Measurements from ENCODE around the gene TULP1.

TULP1 gene

GRCh38 chr6:35511562-35511941, 1.1 kb downstream of the TULP1 start:
- H3K4me3 ChIP-seq (ENCODE audit: low read depth, low read length), result no peak overlapping the region
- TF ChIP-seq CTCF (IDR thresholded peaks at IDR 0.05; ENCODE audit: insufficient read depth, low read length, missing control alignments), result no peak
- no peak for DNase-seq (ENCODE audit: low read depth, low spot score)
- POLR2A ChIA-PET, result no interaction called here
- CTCF ChIA-PET, result interaction anchor here (5.7 kb wide), 1 partner anchor 9 kb away, joined by 40 read pairs; no protein-coding TSS in a partner anchor

- no peak for DNase-seq (ENCODE audit: low read depth, low spot score)
- CTCF ChIA-PET, result interaction anchor here (1.7 to 5.7 kb wide), 2 partner anchors 10 to 228 kb away, joined by 7 to 40 read pairs; no protein-coding TSS in a partner anchor
- no peak overlapping the region for H3K4me3 ChIP-seq (ENCODE audit: low read depth, low read length)
- POLR2A ChIA-PET, result no interaction called here
- TF ChIP-seq CTCF (IDR thresholded peaks at IDR 0.05; ENCODE audit: insufficient read depth, low read length, missing control alignments), result no peak
Measured at GRCh38 chr6:35510916-35511561, 1.7 kb downstream of the TULP1 start.

- ChIA-PET POLR2A (interaction anchor here (1.8 kb wide), 1 partner anchor 11 kb away, joined by 5 read pairs; no protein-coding TSS in a partner anchor), CTCF (interaction anchor here (0.6 to 5.7 kb wide), 4 partner anchors 9 to 228 kb away, joined by 3 to 40 read pairs (median 6); partner anchors contain the start of gene TEAD3)
- no peak for TF ChIP-seq CTCF (IDR thresholded peaks at IDR 0.05; ENCODE audit: insufficient read depth, low read length, missing control alignments)
- DNase-seq (ENCODE audit: low read depth, low spot score), result no peak
- no peak overlapping the region for H3K4me3 ChIP-seq (ENCODE audit: low read depth, low read length)
Measured at GRCh38 chr6:35508542-35508941, 4.2 kb downstream of the TULP1 start.

GRCh38 chr6:35508027-35508426, 4.7 kb downstream of the TULP1 start:
- H3K4me3 ChIP-seq (ENCODE audit: low read depth, low read length), result no peak overlapping the region

GRCh38 chr6:35507221-35507620, 5.5 kb downstream of the TULP1 start:
- POLR2A ChIA-PET, result interaction anchor here (1.8 kb wide), 1 partner anchor 9 kb away, joined by 5 read pairs; no protein-coding TSS in a partner anchor
- CTCF ChIA-PET, result interaction anchor here (1.0 to 5.7 kb wide), 3 partner anchors 10 to 45 kb away, joined by 3 to 40 read pairs (median 7); partner anchors contain the start of gene TEAD3
- H3K4me3 ChIP-seq (ENCODE audit: low read depth, low read length), result no peak overlapping the region
- TF ChIP-seq CTCF (IDR thresholded peaks at IDR 0.05; ENCODE audit: insufficient read depth, low read length, missing control alignments), result no peak
- DNase-seq (ENCODE audit: low read depth, low spot score), result no peak

More at GRCh38 chr6:35508027-35508426, 4.7 kb downstream of the TULP1 start:
- no peak for TF ChIP-seq CTCF (IDR thresholded peaks at IDR 0.05; ENCODE audit: insufficient read depth, low read length, missing control alignments)
- no peak for DNase-seq (ENCODE audit: low read depth, low spot score)
- POLR2A ChIA-PET, result interaction anchor here (1.8 kb wide), 1 partner anchor 10 kb away, joined by 5 read pairs; no protein-coding TSS in a partner anchor
- CTCF ChIA-PET, result interaction anchor here (0.6 to 5.7 kb wide), 5 partner anchors 9 to 228 kb away, joined by 3 to 40 read pairs (median 6); partner anchors contain the start of gene TEAD3

GRCh38 chr6:35506536-35506935, 6.2 kb downstream of the TULP1 start:
- no peak for TF ChIP-seq CTCF (IDR thresholded peaks at IDR 0.05; ENCODE audit: insufficient read depth, low read length, missing control alignments)
- ChIA-PET CTCF (interaction anchor here (1.0 to 5.7 kb wide), 2 partner anchors 14 to 230 kb away, joined by 3 to 40 read pairs; partner anchors contain the start of gene ARMC12), POLR2A (interaction anchor here (1.8 kb wide), 1 partner anchor 9 kb away, joined by 5 read pairs; no protein-coding TSS in a partner anchor)
- H3K4me3 ChIP-seq (ENCODE audit: low read depth, low read length), result no peak overlapping the region
- no peak for DNase-seq (ENCODE audit: low read depth, low spot score)
